AG10803 (cell line): ENCODE measurements around the gene SMOC2.

Source experiments
- DNase-seq: peaks from one replicate; pipeline ENCODE4 v3.0.0; 2010; ENCODE audit warnings: low read depth
- H3K4me3 ChIP-seq: 2 replicates; pipeline ENCODE4 v1.5.1; 2011; ENCODE audit warnings: mild to moderate bottlenecking, low read length, control low read depth
- CTCF ChIP-seq: conservative IDR thresholded peaks from 2 replicates; pipeline ENCODE4 v1.5.1; 2011; ENCODE audit warnings: mild to moderate bottlenecking, low read length, control low read depth, inconsistent platforms

Gene SMOC2

GRCh38 chr6:168683621-168684020 is 242.6 kb downstream of the SMOC2 start:
- TF ChIP-seq CTCF, result no peak
- no peak for DNase-seq
- no peak overlapping the region for H3K4me3 ChIP-seq

- no peak for TF ChIP-seq CTCF
- DNase-seq, result no peak
Measured at GRCh38 chr6:168684471-168684870, 243.5 kb downstream of the SMOC2 start.

GRCh38 chr6:168684906-168685305 is 243.9 kb downstream of the SMOC2 start:
- TF ChIP-seq CTCF, result no peak
- DNase-seq, result no peak
- no peak overlapping the region for H3K4me3 ChIP-seq

More at GRCh38 chr6:168684471-168684870, 243.5 kb downstream of the SMOC2 start:
- H3K4me3 ChIP-seq, result no peak overlapping the region

GRCh38 chr6:168686029-168686738 is 245.2 kb downstream of the SMOC2 start:
- DNase-seq, result no peak
- no peak for TF ChIP-seq CTCF
- no peak overlapping the region for H3K4me3 ChIP-seq

GRCh38 chr6:168686831-168687730 is 246.1 kb downstream of the SMOC2 start:
- no peak overlapping the region for H3K4me3 ChIP-seq
- no peak for TF ChIP-seq CTCF
- DNase-seq, result no peak

- H3K4me3 ChIP-seq, result no peak overlapping the region
- no peak for DNase-seq
- no peak for TF ChIP-seq CTCF
Measured at GRCh38 chr6:168690271-168690670, 249.3 kb downstream of the SMOC2 start.
